Adrenal gland (tissue), 5 donors: ENCODE data around the gene NUP133.

Experiments used
- CTCF ChIP-seq, 6 experiments: fragments of 450-650 bp in 4 of 6; fragments of 200-600 bp in 2 of 6; sonication (generic) in 1 of 6; IDR thresholded peaks; 1 replicate in 5 of 6; 2 replicates in 1 of 6; pipeline versions ENCODE4 v1.5.1 to v1.8.0; 2016 to 2021; ENCODE audit warnings: antibody characterized with exemption in 6 of 6, mild to moderate bottlenecking in 2 of 6, moderate library complexity in 1 of 6
- POLR2A ChIP-seq, 2 donors: fragments of 450-650 bp; IDR thresholded peaks; one replicate each; pipeline ENCODE4 v1.6.1; 2017; ENCODE audit warnings: antibody characterized with exemption in 2 of 2, mild to moderate bottlenecking in 2 of 2, moderate library complexity in 1 of 2
- donor health status: DM: no; HTN: no; CAD: no.

GRCh38 chr1:229544587-229544986 is 36.4 kb upstream of the NUP133 start:
- no peak for TF ChIP-seq POLR2A (IDR thresholded peaks at IDR 0.05)
- no peak for TF ChIP-seq CTCF (IDR thresholded peaks at IDR 0.05)
